Kidney capillary endothelial cell (primary cell): ENCODE measurements around the gene SCT.

Experiments used
- DNase-seq: peaks from one replicate; pipeline ENCODE4 v3.0.0-alpha.2; 2018; ENCODE audit warnings: low spot score

Gene SCT

DNA sequence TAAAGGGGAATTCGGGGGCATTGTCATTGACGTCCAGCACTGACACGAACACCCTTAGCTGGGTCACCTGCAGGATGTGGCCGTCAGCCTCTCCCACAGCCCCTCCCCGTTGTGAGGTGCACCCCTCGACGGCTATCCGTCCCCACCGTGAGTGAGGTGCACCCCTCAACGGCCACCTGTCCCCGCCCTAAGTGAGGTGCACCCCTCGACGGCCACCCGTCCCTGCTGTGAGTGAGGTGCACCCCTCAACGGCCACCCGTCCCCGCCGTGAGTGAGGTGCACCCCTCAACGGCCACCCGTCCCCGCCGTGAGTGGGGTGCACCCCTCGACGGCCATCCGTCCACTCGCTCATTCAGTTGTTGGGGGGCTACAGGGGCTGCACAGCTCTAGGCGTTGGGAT lies 5.1 kb downstream of the SCT start:
- no peak for DNase-seq

- DNase-seq = no peak
Observed at GRCh38 chr11:620935-621814, 5.8 kb downstream of the SCT start.

- DNase-seq = no peak
Observed at GRCh38 chr11:620201-620600, 6.8 kb downstream of the SCT start.

GRCh38 chr11:619628-620050 lies 7.3 kb downstream of the SCT start:
- no peak for DNase-seq

DNA sequence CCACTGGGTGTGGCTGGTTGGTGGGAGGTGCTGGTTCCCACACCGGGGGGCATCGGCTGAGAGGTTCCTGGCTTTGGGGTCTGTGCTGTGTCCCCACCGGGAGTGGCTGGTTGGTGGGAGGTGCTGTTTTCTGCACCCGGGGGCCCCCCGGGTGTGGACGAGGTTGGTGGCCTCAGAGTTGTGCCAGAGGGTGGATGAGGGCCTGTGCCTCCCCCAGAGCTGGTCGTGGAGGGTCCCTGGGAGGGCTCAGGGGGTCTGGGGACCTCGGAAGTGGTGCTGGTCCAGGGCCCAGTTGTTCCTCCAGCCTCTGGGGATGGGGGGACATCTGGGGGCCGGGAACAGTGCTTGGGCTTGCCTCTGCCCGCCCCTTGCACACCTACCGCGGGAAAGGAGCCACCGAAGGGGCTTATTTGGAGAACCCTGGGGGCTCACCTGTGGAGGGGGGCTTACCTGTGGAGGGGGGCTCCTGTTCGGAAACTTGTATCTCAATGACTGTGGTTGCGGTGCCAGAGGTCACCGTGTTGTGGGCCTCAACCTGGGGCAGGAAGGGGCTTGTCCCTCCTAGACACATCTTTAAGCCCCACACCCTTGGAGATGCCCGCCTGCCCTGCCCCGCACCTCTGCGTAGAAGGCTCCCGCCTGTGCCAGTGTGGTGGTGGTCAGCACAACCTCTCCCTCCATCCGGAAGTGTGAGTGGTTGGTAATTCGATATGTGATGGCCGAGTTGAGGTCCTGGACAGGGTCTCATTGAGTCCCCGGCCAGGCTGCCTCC lies 7.9 kb downstream of the SCT start:
- no peak for DNase-seq

DNA sequence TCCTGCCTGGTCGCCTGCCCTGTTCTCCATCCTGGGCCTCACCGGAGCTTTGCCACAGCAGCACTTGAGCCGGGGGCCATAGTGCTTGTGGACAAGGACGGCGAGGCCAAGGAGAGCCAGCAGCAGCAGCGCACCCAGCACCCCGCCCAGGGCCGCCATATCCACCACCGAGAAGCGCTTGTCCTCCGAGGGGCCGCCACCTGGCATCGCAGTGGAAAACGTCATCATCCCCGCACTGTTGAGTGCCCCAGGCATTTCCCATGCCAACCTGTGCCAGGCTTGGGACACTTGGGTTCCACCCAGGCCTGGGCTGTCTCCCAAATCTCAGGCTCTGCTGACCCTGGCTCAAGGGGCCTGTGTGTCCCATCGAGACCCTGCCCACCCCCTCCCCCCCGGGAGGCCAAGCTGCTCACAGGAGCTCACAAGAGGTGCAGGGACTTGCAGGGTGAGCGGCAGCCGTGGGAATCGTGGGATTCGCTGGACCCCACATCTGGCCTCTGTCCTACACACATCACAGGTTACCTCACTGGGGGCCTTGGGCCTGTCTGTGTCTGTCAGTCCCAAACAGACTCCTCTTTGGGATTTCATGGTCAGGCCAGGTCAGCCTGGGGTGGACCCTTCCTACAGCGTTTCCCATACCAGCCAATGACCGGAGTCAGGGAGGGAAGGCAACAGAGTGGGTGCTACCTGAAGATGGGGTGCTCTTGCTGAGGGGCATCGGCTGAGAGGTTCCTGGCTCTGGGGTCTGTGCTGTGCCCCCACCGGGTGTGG lies 8.9 kb downstream of the SCT start:
- no peak for DNase-seq

DNA sequence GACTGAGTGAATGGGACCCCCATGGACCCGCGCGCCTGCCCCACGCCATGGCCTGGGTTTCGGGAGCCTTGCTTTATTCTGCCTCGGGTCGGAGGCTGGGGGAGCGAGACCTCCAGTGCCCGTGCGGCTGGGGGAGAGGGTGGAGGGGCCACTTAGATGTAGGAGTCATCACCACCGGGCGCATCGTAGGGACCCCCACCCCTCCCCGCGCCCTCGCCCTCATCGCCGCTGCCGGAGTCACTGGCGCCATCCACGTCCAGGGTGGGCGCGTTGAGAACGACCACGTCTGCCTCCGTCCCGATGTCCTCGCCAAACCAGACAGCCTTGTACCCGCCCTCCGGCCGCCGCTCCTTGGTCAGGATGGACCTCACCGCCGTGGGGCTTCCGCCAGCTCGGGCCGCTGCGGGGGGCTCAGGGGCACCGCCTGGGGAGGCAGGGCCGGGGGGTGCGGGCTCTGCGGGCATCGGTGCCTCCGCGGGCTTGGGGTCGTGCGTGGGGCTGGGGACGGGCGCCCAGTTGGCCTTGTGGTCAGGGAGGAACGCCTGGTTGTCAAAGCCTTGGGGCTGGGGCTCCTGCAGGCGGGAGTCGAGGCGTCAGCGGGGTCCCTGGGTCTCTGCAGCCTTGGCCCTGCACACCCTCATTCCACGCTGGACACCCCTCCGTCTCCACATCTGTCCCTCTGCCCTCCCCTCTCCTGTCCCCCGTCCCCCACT lies 9.6 kb downstream of the SCT start:
- no peak for DNase-seq

DNA sequence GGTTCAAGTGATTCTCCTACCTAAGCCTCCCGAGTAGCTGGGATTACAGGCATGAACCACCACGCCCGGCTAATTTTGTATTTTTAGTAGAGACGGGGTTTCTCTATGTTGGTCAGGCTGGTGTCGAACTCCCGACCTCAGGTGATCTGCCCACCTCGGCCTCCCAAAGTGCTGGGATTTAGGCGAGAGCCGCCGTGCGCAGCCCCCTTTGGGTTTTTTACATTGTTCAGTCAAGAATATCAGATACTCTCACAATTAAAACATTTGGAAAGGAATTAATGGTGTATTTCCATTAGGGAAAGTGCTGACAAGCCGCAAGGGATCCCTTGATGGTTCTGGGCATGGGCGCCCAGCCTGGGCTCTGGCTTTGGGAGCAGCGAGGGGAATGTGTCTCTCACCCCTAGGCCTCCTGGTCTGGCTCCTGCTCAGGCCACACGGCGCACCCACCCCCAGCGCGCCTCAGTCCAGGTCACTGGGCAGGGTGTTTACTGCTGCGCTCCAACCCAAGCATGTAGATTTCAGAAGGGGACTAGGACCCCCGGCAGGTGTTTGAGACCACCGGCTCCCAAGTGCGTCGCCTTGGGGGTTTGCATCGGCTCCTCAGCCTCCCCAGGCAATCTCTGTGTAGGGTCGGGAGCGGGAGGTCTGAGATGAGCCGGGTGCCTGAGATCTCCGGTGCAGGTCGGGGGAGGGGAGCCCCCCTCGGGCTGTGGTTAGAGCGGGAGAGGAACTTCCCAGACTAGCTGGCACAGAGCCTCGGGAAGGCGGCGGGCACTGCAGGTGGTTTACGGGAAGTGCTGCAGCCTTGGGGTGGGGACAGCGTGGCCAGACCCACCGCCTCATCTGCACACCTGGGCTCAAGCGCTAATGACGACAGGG lies 10.4 kb downstream of the SCT start:
- no peak for DNase-seq

GRCh38 chr11:615504-616319 lies 11.3 kb downstream of the SCT start, which contains the start of gene IRF7:
IRF7 (minus strand) TSS chr11:615950; CDS start chr11:615364, 586 bp downstream.
- DNase-seq = peak; percentile 81

GRCh38 chr11:614623-615503 lies 12.1 kb downstream of the SCT start:
- DNase-seq = no peak

- DNase-seq = no peak
Observed at GRCh38 chr11:614021-614622, 12.9 kb downstream of the SCT start.

DNA sequence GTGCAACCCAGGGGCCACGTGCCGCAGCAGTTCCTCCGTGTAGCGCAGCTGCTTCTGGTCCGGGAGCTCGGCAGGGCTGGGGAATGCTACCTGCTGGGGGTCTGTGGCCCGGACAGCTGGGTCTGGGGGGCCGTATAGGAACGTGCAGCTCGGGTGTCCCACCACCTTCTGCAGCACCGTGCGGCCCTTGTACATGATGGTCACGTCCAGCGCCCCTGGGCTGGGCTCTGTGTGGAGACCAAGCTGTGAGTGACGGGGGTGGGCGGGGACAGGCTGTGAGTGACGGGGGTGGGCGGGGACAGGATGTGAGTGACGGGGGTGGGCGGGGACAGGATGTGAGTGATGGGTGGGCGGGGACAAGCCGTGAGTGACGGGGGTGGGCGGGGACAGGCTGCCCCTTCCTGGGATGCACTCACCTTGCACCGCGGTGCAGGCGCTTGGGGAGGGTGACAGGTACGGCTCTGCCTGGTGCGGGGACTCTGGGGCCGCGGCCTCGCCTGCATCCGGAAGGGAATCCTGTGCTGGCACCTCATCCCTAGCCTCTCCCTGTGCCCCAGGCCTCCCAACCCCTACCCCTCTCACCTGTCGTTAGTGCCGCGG lies 13.5 kb downstream of the SCT start:
- no peak for DNase-seq

- no peak for DNase-seq
Observed at GRCh38 chr11:612961-613300, 14.1 kb downstream of the SCT start.

DNA sequence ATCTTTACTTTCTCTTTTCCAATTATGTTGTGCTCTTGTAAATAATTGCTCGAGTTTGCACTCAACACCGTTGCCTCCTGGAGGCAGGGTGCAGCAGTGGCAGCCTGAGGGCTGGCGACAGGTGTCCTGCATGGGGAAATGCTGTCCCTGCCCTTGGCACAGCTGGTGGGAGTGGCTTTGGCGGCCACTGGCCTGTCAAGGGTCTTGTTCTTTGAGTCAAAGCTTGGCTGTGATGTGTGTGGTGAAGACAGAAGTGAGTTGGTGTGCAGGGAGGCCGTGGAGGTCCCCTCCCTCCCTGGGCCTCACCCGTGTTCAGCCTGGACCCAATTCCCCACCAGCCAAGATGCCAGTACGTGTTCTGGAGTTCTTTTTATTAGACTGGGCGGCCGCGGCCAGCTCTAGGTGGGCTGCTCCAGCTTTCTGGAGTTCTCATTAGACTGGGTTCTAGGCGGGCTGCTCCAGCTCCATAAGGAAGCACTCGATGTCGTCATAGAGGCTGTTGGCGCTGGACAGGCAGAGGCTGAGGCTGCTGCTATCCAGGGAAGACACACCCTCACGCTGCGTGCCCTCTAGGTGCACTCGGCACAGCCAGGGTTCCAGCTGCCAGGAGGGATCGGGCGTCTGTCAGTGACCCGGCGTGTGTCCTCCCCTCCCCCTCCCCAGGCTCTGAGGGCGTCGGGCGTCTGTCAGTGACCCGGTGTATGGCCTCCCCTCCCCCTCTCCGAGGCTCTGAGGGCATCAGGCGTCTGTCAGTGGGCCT lies 14.6 kb downstream of the SCT start:
- DNase-seq = no peak

DNA sequence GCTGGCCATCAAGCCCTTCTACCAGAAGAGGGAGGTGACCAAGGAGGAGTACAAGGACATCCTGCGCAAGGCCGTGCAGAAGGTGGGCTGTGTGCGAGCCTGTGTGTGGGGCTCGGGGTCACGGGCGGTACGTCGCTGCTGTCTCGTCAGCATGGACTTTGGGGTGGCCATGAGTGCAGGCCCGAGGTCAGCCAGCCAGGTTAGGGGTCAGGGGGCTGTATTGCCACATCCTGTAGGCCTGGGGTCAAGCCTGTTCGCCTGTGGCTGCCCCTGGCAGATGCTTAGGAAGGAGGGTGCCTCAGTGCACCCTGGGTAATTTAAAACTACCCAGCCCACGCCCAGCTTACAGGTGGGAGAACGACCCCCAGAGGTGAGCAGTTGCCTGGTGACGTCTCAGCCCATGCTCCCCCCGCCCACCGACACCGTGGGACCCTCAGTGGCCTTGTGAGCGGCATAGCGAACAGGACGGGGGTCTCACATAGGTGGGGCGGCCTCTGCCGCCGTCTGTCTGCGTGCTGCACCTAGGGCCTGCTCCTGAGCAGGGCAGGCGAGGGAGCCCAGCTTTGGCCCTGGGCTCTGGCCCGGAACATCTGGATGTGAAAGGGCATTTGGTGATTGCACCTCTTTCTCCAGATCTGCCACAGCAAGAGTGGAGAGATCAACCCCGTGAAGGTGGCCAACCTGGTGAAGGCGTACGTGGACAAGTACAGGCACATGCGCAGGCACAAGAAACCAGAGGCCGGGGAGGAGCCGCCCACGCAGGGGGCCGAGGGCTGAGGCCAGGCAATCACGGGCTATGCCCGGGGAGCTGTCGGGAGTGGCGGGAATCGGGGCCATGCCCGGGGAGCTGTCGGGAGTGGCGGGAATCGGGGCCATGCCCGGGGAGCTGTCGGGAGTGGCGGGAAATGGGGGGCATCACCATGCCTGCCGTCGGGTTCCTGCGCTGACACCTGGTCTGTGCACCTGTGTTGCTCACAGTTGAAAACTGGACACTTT lies 15.7 kb downstream of the SCT start:
- DNase-seq = no peak

- DNase-seq = no peak
Observed at GRCh38 chr11:610146-610801, 16.7 kb downstream of the SCT start.
